Mucosa of stomach (tissue), 1 donor: ENCODE data around the gene IL22RA2.
"Not testable (repeated sequence)": the region's sequence is repeated elsewhere in the genome, so short reads cannot be mapped to it uniquely, and the experiment has no call there.

Experiments
- H3K27me3 ChIP-seq: one replicate; pipeline ENCODE4 v1.7.0; 2013; ENCODE audit warnings: mild to moderate bottlenecking, low read length; ENCODE audit not compliant: control insufficient read depth, insufficient read depth
- H3K36me3 ChIP-seq: one replicate; pipeline ENCODE4 v1.7.0; 2013; ENCODE audit warnings: low read length; ENCODE audit not compliant: control insufficient read depth, insufficient read depth
- H3K4me1 ChIP-seq: one replicate; pipeline ENCODE4 v1.7.0; 2013; ENCODE audit warnings: mild to moderate bottlenecking, low read length; ENCODE audit not compliant: control insufficient read depth, insufficient read depth
- H3K4me3 ChIP-seq: one replicate; pipeline ENCODE4 v1.7.0; 2013; ENCODE audit warnings: low read length
- H3K9ac ChIP-seq: one replicate; pipeline ENCODE4 v1.7.0; 2013; ENCODE audit warnings: mild to moderate bottlenecking, low read length, moderate library complexity
- H3K9me3 ChIP-seq: one replicate; pipeline ENCODE4 v1.7.0; 2013; ENCODE audit warnings: mild to moderate bottlenecking, low read length, moderate library complexity; ENCODE audit not compliant: control insufficient read depth
- donor health status: Pancreatic carcinoma.

The IL22RA2 gene

DNA sequence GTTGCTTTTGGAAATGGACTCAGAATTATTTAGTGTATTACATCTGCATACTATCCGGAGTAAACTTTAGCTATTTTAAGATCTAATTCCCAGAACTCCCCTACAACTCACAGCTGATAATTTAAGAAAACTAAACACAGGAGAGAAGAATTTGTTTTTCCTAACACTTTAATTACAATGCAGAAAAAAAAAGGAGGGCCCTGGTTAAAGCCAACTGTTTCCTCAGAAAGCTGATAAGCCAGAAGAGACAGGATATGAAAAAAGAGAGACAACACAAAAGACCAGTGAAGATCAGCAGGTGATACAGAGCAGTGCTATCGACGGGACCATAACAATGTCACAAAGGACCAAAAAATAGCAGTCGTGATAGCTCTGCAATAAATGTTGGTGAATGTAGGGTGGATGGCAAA is 39.9 kb upstream of the IL22RA2 start:
- no peaks in the 10 kb centered on the region for H3K36me3 ChIP-seq
- H3K27me3 ChIP-seq = no peaks in the 10 kb centered on the region
- H3K4me3 ChIP-seq = no peak overlapping the region
- no peak overlapping the region for H3K9ac ChIP-seq
- H3K9me3 ChIP-seq = no peaks in the 10 kb centered on the region
- peaks cover 40% of the 10 kb centered on the region for H3K4me1 ChIP-seq

DNA sequence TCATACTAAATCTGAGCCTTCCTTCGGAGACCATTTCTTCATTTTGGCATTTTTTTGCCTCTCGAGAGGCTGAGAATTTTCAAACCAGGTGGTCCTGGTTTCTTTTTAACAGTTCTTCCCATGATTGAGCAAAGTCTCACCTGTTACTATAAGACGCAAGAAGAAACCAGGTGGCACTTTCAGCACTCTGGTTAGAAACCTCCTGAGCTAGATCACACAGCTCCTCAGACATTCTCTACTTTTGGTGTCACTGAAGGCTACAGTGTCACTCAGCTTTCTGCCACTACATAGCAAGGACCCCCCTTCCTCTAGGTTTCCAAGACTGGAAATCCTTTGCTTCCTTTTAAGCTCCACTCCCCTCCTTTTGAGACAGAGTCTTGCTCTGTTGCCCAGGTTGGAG is 38.5 kb upstream of the IL22RA2 start:
- H3K27me3 ChIP-seq = no peaks in the 10 kb centered on the region
- H3K36me3 ChIP-seq = no peaks in the 10 kb centered on the region
- H3K4me1 ChIP-seq = peaks cover 30% of the 10 kb centered on the region
- no peak overlapping the region for H3K9ac ChIP-seq
- H3K4me3 ChIP-seq = no peak overlapping the region
- no peaks in the 10 kb centered on the region for H3K9me3 ChIP-seq

DNA sequence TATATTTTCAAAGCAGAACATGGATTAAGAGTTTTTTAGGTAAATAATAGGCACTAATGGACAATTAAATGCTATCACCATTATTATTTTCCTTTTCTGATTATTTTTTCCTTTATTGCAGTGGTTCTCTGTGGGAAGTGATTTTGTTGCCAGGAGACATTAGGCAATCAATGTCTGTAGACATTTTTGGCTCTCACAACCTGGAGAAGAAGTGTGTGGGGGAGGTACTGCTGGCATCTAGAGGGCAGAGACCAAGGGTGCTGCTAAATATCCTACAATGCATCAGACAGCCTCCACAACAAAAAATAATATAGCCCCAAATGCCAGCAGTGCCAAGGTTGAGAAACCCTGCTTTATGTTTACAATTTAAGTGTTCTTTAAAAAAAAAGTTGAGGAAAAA is 37.5 kb upstream of the IL22RA2 start:
- no peaks in the 10 kb centered on the region for H3K27me3 ChIP-seq
- no peak overlapping the region for H3K4me3 ChIP-seq
- H3K9ac ChIP-seq = no peak overlapping the region
- H3K4me1 ChIP-seq = peaks cover 22% of the 10 kb centered on the region
- no peaks in the 10 kb centered on the region for H3K9me3 ChIP-seq
- no peaks in the 10 kb centered on the region for H3K36me3 ChIP-seq

DNA sequence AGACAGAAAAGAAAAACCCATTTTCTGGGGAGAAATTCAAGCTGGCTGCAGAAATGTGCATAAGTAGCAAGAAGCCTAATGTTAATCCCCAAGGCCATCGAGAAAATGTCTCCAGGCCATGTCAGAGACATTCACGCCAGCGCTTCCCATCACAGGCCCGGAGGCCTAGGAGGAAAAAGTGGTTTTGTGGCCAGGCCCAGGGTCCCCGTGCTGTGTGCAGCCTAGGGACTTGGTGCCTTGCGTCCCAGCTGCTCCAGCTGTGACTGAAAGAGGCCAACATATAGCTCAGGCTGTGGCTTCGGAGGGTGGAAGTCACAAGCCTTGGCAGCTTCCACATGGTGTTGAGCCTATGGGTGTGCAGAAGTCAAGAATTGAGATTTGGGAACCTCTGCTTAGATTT is 34.8 kb upstream of the IL22RA2 start:
- Histone ChIP-seq H3K9ac (no peak overlapping the region), H3K36me3 (no peaks in the 10 kb centered on the region), H3K9me3 (no peaks in the 10 kb centered on the region), H3K27me3 (no peaks in the 10 kb centered on the region), H3K4me1 (peaks cover 7% of the 10 kb centered on the region), H3K4me3 (no peak overlapping the region)

DNA sequence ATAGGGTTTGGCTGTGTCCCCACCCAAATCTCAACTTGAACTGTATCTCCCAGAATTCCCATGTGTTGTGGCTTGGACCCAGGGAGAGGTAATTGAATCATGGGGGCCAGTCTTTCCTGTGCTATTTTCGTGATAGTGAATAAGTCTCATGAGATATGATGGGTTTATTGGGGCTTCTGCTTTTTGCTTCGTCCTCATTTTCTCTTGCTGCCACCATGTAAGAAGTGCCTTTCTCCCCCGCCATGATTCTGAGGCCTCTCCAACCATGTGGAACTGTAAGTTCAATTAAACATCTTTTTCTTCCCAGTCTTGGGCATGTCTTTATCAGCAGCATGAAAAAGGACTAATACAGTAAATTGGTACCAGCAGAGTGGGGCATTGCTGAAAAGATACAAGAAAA is 34.0 kb upstream of the IL22RA2 start:
- H3K4me1 ChIP-seq, H3K9ac ChIP-seq, H3K9me3 ChIP-seq, H3K27me3 ChIP-seq, H3K4me3 ChIP-seq, H3K36me3 ChIP-seq: not testable (repeated sequence)

DNA sequence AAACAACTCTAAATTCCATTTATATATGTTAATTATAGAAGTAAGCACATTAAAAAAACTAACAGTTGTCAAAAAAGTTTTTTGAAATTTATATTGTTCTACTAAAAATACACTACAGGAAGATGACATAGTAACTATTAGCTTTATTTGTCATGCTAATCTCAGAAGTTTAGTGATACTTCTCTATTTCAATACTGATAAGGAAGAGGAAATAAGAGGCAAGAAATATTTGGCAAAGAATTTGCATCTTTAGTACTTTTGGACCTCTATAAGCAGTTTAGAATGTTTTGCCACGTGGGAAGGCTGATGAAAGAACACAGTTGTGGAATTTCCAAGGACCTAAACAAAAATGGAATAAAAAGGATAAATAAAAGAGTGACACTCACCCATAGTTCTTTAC is 33.1 kb upstream of the IL22RA2 start:
- Histone ChIP-seq H3K27me3 (no peaks in the 10 kb centered on the region), H3K4me1 (peaks cover 7% of the 10 kb centered on the region), H3K36me3 (no peaks in the 10 kb centered on the region), H3K9ac (no peak overlapping the region), H3K9me3 (no peaks in the 10 kb centered on the region), H3K4me3 (no peak overlapping the region)

DNA sequence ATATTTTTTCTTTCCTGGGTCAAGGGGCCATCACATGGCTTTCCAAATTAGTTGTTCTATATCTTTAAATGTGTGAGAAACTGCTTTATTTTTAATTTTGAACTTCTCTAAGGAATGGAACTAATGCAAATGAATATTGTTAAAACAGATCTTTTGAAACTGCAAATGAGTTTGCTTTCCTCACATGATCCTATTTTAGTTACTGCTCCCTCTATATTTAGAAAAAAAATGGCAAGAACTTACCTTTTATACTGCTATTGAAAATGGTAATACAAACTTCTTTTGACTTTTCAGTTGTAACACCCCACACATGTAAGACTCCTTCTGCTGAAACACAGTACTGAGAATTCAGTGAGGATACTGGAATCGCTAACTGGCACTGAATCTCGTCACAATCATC is 29.8 kb upstream of the IL22RA2 start:
- Histone ChIP-seq H3K4me1 (no peaks in the 10 kb centered on the region), H3K27me3 (no peaks in the 10 kb centered on the region), H3K4me3 (no peak overlapping the region), H3K36me3 (no peaks in the 10 kb centered on the region), H3K9ac (no peak overlapping the region), H3K9me3 (no peaks in the 10 kb centered on the region)

DNA sequence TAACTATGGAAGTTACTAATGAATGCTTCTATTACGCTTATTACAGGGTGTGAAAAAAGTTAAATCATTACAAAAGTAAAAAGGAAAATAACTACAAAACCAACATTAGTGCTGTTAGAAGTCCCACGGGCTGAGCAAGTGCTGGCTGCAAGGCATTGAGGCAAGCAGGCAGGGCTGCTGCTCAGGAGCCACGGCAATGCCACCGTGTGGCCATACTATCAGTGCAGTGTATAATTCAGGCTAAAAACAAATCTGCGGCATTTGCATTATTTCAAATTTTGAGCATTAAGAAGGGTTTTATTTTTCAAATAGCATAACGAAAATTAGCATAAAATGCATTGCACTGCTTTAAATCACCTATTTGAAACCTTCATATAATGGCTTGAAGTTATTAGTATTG is 28.6 kb upstream of the IL22RA2 start:
- Histone ChIP-seq H3K4me3 (no peak overlapping the region), H3K4me1 (no peaks in the 10 kb centered on the region), H3K9ac (no peak overlapping the region), H3K27me3 (no peaks in the 10 kb centered on the region), H3K36me3 (no peaks in the 10 kb centered on the region), H3K9me3 (no peaks in the 10 kb centered on the region)

DNA sequence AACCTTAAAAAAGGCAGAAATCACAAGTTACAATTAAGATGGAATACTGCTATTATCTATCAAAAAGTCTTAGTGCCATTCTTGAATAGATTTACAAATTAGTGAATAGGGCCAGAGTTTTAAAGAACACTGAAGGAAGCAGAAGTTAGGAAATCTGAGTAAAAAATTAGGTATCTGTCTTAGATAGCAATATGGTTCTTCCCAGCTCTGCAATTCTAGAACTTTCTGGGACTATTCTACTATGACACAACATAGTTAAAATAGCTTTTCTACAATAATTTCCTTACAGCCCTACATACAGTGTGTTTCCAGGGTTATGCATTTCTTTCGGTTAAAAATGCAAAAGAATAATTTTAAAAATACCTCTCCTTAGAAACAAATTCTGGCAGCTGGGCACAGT is 27.6 kb upstream of the IL22RA2 start:
- Histone ChIP-seq H3K27me3 (no peaks in the 10 kb centered on the region), H3K9ac (no peak overlapping the region), H3K36me3 (no peaks in the 10 kb centered on the region), H3K9me3 (no peaks in the 10 kb centered on the region), H3K4me3 (no peak overlapping the region), H3K4me1 (no peaks in the 10 kb centered on the region)

DNA sequence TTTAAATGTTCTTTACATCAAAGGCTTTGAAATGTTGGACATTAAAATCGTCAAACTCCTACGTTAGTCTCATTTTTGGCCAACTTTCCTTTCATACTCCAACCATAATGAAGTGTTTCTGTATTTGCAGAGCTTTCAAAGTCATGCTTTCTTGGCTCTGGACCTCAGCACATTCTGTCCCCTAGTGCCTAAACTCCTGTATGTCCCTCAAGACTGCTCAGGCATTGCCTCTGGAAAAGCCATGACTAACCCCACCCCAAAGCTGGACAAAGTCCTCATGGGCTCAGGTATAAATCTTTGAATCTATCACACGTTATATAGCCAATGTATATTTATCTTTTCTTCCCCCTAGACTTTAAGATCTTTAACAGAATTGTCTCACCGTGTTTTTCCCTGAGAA is 26.8 kb upstream of the IL22RA2 start:
- H3K27me3 ChIP-seq = no peaks in the 10 kb centered on the region
- H3K4me3 ChIP-seq = no peak overlapping the region
- H3K4me1 ChIP-seq = no peaks in the 10 kb centered on the region
- H3K9me3 ChIP-seq = no peaks in the 10 kb centered on the region
- no peak overlapping the region for H3K9ac ChIP-seq
- H3K36me3 ChIP-seq = no peaks in the 10 kb centered on the region

DNA sequence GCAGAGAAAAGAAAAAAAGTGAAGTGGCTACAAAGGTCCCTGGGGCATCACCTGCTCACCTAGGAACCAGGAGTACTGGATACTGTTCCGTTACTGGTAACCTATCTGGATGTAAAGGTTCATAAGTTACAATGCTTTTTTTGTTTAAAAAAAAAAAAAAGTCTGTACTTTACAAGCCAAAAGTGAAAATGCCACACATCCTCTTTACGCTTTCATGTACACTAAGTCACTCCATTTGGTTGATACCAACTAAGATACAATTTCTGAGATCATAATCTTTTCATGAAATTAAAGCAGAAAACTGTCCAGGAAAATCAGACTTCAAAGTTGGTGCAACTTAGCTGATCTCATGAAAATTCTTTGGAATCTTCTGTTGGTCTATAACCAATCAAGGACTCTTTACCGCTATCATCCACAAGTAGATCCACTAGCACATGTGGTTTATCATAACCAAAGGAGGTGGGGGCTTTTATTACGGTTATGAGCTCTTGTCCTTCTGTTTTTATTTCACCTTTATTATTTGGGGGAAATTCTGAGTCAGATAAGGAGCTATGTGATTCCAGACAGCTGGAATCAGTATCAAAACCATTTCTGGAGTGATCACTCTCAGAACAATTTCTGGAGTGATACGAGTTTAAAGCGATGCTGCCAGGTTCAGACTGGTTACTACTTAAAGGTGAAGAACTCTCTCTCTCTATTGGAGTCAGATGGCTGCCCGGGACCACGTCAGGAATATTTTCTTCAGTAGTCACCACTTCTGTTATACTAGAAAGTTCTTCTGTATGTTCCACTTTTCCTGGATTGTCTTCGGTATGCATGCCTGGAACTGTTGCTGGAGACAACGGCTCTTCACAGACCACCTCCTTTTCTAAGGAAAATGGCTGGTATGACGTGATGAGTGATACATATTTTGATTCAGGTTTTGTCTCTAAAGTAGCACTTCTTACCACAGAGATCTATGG is 24.5 kb upstream of the IL22RA2 start:
- Histone ChIP-seq H3K9ac (no peak overlapping the region), H3K9me3 (no peaks in the 10 kb centered on the region), H3K4me1 (no peaks in the 10 kb centered on the region), H3K36me3 (no peaks in the 10 kb centered on the region), H3K4me3 (no peak overlapping the region), H3K27me3 (no peaks in the 10 kb centered on the region)

DNA sequence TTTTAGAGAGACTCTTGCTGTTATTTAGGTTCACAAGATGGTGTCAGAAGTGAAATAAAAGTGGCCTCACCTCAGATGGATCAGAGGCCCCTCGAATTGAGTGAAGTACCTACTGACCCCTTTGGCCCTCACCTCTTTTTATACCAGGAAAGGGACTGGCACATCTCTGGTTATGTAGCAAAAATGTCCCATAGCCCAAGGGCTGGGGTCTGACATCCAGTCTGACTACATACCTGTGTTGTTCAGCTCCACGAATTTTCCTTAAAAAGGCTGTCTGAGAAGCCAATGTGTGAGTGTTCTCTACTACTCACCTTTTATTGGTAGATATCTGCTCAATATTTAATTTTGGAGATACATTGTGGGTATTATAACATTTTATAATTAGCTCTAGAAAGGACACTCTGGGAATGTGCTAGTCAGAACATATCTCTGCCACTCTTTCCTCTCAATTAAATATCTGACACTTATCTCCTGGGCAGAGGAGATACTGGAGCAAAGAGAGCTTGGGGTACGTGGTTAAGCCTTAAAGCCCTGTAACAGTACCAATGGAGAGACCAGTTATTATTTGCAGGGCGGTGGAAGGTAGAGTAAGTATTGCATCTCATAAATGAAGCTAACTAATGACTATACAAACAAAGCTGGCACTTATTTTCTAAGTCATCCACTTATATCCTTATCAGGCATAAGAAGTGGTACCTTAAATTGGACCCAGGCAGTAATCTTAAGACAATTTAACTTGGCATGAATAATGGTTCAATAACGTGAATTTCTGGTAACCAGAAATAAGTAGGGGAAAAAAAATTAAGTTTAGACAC is 20.0 kb upstream of the IL22RA2 start:
- Histone ChIP-seq H3K27me3 (no peaks in the 10 kb centered on the region), H3K9ac (no peak overlapping the region), H3K4me3 (no peak overlapping the region), H3K4me1 (no peaks in the 10 kb centered on the region), H3K9me3 (no peaks in the 10 kb centered on the region), H3K36me3 (no peaks in the 10 kb centered on the region)
